HG02798 (cell line): Measurements from ENCODE around the gene ATXN2.
A peak's percentile ranks its signal among the peaks of the same experiment; 100 is the strongest.
"Not testable (repeated sequence)": the region's sequence is repeated elsewhere in the genome, so short reads cannot be mapped to it uniquely, and the experiment has no call there.

Experiments used
- ATAC-seq: cut with Tn5 transposase; IDR thresholded peaks from one replicate; pipeline ENCODE4 v1.9.1; 2021; ENCODE audit warnings: mild to moderate bottlenecking; ENCODE audit not compliant: unreplicated experiment, poor library complexity

ATXN2 gene

GRCh38 chr12:111602348-111602747 is 3.2 kb upstream of the ATXN2 start:
- no peak for ATAC-seq

GRCh38 chr12:111600986-111601385 is 1.9 kb upstream of the ATXN2 start:
- ATAC-seq: not testable (repeated sequence)

GRCh38 chr12:111600205-111600642 is 1.1 kb upstream of the ATXN2 start:
- no peak for ATAC-seq

- ATAC-seq: peak; percentile 75
Observed at GRCh38 chr12:111599453-111600204, 514 bp upstream of the ATXN2 start.

DNA sequence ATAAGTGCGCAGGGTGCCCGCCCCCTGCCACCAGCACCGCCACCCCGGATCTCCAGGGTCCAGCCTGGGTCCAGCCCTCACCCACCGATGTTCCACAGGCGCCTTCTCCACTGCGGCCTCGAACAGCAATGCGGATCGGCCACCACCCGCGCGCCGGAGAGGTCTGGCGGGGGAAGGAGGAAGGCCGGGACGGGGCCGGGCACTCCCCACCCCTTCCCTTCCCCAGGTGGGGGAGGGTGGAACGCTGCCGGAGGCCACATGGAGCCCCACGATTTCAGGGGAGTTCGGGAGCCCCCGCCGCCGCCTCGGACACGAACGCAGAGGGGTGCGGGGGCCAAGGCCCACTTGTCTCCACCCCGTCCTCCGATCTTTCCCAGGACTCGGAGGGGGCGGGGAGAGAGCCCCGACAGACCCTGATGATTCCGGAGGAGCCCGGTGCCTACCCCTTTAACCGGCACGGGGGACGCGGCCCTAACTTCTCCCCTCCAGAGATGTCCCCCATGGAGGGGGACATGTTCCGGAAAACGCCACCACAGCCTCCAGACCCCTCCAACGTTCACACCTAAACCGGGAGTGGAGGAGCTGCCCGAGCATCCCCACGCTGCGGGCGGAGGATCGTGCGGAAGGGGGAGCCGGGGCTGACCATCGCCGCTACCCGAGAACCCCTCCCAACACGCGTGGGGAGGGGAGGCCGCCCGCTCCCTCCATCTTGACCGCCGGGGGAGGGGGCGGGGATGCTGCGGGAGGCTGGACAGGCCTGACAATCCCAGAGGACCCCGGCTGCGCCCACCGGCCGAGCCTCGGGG is 1.1 kb downstream of the ATXN2 start:
- ATAC-seq: peak; percentile 14

DNA sequence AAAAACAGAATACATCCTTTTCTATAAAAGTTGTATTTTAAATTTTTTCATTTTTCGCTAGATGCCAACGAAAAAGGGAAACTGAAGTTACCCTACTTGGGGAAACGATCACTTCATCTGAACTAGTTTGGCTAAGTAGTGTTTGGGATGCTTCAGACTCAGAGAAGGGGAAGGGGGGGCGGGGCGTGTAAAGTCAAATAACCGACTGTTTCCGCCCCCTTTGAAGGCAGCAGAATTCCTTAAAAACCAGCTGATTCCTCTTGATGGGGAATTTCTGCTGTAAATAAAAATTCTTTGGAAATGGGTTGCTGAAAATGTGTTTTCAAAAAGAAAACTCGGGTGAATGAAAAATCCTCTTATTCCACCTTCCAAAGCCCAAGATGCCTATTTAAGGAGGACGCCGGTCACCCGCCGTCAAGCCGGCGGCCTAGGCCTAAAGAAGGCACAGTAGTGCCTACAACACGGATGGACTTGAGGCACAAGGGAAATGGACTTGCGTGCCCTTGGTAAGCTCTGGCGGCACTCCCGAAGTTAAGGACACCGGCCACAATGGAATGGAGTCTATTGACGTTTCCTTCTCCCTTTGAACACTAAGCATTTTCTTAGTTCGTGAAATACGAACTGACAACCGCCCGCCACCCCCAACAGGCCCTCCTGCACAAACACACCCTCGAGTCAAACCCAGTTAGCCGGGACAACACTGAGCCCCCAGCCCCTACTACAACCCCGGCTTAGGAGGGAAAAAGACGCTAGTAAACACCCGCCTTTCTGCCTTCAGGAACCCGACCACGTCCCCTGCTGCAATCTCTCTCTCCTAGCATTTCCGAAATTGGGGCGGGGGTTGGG is 1.9 kb downstream of the ATXN2 start:
- ATAC-seq: no peak

GRCh38 chr12:111595341-111595835 is 3.7 kb downstream of the ATXN2 start:
- not testable (repeated sequence) for ATAC-seq

GRCh38 chr12:111591399-111592010 is 7.6 kb downstream of the ATXN2 start:
- ATAC-seq: not testable (repeated sequence)

DNA sequence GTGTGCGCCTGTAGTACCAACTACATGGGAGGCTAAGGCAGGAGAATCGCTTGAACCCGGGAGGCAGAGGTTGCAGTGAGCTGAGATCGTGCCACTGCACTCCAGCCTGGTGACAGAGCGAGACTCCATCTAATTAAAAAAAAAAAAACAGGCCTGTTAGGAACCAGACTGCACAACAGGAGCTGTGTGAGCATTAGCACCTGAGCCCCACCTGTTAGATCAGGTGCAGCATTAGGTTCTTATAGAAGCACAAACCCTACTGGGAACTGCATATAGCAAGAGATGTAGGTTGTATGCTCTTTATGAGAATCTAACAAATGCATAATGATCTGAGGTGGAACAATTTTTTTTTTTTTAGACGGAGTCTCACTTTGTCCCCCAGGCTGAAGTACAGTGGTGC is 8.6 kb downstream of the ATXN2 start:
- no peak for ATAC-seq

DNA sequence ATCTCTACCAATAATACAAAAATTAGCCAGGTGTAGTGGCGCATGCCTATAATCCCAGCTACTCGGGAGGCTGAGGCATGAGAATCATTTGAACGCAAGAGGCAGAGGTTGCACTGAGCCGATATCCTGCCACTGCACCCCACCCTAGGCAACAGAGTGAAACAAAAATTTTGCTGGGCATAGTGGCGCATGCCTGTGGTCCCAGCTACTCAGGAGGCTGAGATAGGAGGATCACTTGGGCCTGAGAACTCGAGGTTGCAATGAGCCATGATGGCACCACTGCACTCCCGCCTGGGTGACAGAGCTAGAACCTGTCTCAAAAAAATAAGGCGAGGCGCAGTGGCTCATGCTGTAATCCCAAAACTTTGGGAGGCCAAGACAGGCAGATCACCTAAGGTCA is 9.5 kb downstream of the ATXN2 start:
- no peak for ATAC-seq

GRCh38 chr12:111588010-111588409 is 11.1 kb downstream of the ATXN2 start:
- ATAC-seq: no peak

GRCh38 chr12:111586986-111587385 is 12.1 kb downstream of the ATXN2 start:
- no peak for ATAC-seq

DNA sequence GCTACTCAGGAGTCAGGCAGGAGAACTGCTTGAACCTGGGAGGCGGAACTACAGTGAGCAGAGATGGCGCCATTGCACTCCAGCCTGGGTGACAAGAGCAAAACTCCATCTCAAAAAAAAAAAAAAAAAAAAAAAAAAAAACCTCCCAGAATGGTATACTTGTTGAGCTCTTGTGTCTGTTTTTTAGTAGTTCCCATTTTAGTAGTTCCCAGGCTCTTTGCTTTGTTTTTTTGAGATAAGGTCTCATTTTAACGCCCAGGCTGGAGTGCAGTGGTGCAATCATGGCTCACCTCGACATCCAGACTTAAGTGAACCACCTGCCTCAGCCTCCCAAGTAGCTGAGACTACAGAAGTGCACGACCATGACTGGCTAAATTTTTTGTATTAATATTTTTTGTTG is 13.4 kb downstream of the ATXN2 start:
- no peak for ATAC-seq

GRCh38 chr12:111584959-111585358 is 14.2 kb downstream of the ATXN2 start:
- ATAC-seq: no peak

- ATAC-seq: not testable (repeated sequence)
Observed at GRCh38 chr12:111583506-111583905, 15.6 kb downstream of the ATXN2 start.

DNA sequence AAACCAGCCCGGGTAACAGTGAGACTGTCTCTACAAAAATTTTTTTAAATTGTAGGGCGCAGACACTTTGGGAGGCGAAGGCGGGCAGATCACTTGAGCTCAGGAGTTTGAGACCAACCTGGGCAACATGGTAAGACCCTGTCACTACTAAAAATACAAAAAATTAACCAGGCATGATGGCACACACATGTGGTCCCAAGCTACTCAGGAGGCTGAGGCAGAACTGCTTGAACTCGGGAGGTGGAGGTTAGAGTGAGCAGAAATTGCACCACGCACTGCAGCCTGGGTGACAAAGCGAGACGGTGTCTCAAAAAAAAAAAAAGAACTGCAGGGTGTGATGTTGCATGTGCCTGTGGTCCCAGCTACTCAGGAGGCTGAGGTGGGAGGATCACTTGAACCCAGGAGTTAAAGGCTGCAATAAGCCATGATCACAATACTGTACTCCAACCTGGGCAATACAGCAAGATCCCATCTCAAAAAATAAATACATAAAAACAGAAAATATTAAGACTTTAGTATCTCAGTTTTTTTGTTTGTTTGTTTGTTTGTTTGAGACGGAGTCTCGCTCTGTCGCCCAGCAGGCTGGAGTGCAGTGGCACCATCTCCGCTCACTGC is 16.9 kb downstream of the ATXN2 start:
- no peak for ATAC-seq

DNA sequence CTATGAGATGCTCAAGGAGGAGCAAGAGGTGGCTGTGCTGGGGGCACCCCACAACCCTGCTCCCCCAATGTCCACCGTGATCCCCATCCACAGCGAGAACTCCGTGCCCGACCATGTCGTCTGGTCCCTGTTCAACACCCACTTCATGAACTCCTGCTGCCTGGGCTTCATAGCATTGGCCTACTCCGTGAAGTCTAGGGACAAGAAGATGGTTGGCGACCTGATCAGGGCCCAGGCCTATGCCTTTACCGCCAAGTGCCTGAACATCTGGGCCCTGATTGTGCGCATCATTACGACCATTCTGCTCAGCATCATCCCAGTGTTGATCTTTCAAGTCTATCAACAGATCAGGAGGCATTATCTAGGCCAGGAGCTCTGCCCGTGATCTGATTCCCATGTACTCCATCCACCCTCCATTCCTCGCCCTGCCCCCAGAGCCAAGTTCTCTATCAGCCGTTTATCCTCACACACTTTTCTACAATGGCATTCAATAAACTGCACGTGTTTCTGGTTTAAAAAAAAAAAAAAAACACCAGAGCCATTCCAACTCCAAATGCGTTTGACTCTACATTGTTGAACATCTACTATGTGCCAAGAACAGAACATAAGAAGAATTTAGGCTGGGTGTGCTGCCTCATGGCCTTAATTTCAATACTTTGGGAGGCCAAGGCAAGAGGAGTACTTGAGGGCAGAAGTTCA is 17.5 kb downstream of the ATXN2 start:
- ATAC-seq: no peak

GRCh38 chr12:111580737-111581136 is 18.4 kb downstream of the ATXN2 start:
- no peak for ATAC-seq

DNA sequence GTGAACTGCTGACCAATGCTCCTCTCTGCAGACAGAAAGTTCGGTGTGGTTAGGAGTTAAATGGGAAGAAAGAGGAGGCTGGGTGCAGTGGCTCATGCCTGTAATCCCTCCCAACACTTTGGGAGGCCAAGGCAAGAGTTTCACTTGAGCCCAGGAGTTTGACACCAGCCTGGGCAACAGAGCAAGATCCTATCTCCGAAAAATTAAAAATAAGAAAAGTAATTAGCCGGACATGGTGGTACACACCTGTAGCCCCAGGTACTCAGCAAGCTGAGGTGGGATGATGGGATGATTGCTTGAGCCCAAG is 19.0 kb downstream of the ATXN2 start:
- no peak for ATAC-seq
